T-helper 2 cell treated with Interferon-gamma antibody and Interleukin-4, amounts not matched to agents 5 μg/mL and 100 μg/mL, for 36 hours (primary cell): ENCODE measurements around the gene CYSTM1.

Source experiments
- DNase-seq: peaks from one replicate; pipeline ENCODE4 v3.0.0; 2021; ENCODE audit warnings: low spot score
- H3K27ac Mint-ChIP-seq: one replicate; pipeline ENCODE4 v1.8.0; 2021; ENCODE audit warnings: mild to moderate bottlenecking, mixed read lengths
- H3K27me3 Mint-ChIP-seq: one replicate; pipeline ENCODE4 v1.8.0; 2021; ENCODE audit warnings: low read depth, mixed read lengths
- H3K36me3 Mint-ChIP-seq: one replicate; pipeline ENCODE4 v1.8.0; 2021; ENCODE audit warnings: low read depth, mixed read lengths
- H3K4me1 Mint-ChIP-seq: one replicate; pipeline ENCODE4 v1.8.0; 2021; ENCODE audit warnings: low read depth, mixed read lengths
- H3K4me3 Mint-ChIP-seq: one replicate; pipeline ENCODE4 v1.8.0; 2022; ENCODE audit warnings: mild to moderate bottlenecking, moderate library complexity, mixed read lengths
- H3K9me3 Mint-ChIP-seq: one replicate; pipeline ENCODE4 v1.8.0; 2021; ENCODE audit warnings: mixed read lengths

Gene CYSTM1

GRCh38 chr5:140235791-140236551 lies 61.0 kb downstream of the CYSTM1 start:
- H3K9me3 Mint-ChIP-seq = no peaks in the 10 kb centered on the region
- H3K36me3 Mint-ChIP-seq = no peaks in the 10 kb centered on the region
- peaks cover 9% of the 10 kb centered on the region for H3K27me3 Mint-ChIP-seq

GRCh38 chr5:140236891-140237598 lies 62.1 kb downstream of the CYSTM1 start:
- Mint-ChIP-seq H3K9me3 (no peaks in the 10 kb centered on the region), H3K4me3 (no peak overlapping the region), H3K36me3 (no peaks in the 10 kb centered on the region), H3K4me1 (no peaks in the 10 kb centered on the region), H3K27me3 (peaks cover 3% of the 10 kb centered on the region), H3K27ac (no peak overlapping the region)
- DNase-seq = no peak

More at GRCh38 chr5:140235791-140236551, 61.0 kb downstream of the CYSTM1 start:
- no peak for DNase-seq
- H3K4me3 Mint-ChIP-seq = no peak overlapping the region
- no peaks in the 10 kb centered on the region for H3K4me1 Mint-ChIP-seq
- no peak overlapping the region for H3K27ac Mint-ChIP-seq

- no peak overlapping the region for H3K4me3 Mint-ChIP-seq
- DNase-seq = no peak
- no peak overlapping the region for H3K27ac Mint-ChIP-seq
- H3K27me3 Mint-ChIP-seq = no peaks in the 10 kb centered on the region
- H3K4me1 Mint-ChIP-seq = no peaks in the 10 kb centered on the region
- no peaks in the 10 kb centered on the region for H3K36me3 Mint-ChIP-seq
- H3K9me3 Mint-ChIP-seq = no peaks in the 10 kb centered on the region
Observed at GRCh38 chr5:140238756-140239155, 63.8 kb downstream of the CYSTM1 start.

- Mint-ChIP-seq H3K9me3 (no peaks in the 10 kb centered on the region), H3K4me1 (peaks cover 1% of the 10 kb centered on the region), H3K4me3 (no peak overlapping the region), H3K27me3 (no peaks in the 10 kb centered on the region), H3K36me3 (peaks cover 1% of the 10 kb centered on the region), H3K27ac (no peak overlapping the region)
- no peak for DNase-seq
Observed at GRCh38 chr5:140239461-140239860, 64.5 kb downstream of the CYSTM1 start.

GRCh38 chr5:140239939-140240700 lies 65.1 kb downstream of the CYSTM1 start:
- Mint-ChIP-seq H3K4me3 (no peak overlapping the region), H3K4me1 (peaks cover 7% of the 10 kb centered on the region), H3K27ac (no peak overlapping the region), H3K36me3 (peaks cover 5% of the 10 kb centered on the region), H3K9me3 (no peaks in the 10 kb centered on the region), H3K27me3 (no peaks in the 10 kb centered on the region)
- peak; percentile 36 for DNase-seq

- Mint-ChIP-seq H3K27me3 (no peaks in the 10 kb centered on the region), H3K36me3 (peaks cover 10% of the 10 kb centered on the region), H3K4me1 (peaks cover 12% of the 10 kb centered on the region), H3K9me3 (no peaks in the 10 kb centered on the region), H3K4me3 (no peak overlapping the region), H3K27ac (no peak overlapping the region)
- DNase-seq = no peak
Observed at GRCh38 chr5:140240987-140241706, 66.2 kb downstream of the CYSTM1 start.

- Mint-ChIP-seq H3K4me1 (peaks cover 15% of the 10 kb centered on the region), H3K27me3 (no peaks in the 10 kb centered on the region), H3K27ac (no peak overlapping the region), H3K4me3 (no peak overlapping the region), H3K9me3 (no peaks in the 10 kb centered on the region), H3K36me3 (peaks cover 10% of the 10 kb centered on the region)
- DNase-seq = no peak
Observed at GRCh38 chr5:140242099-140242498, 67.1 kb downstream of the CYSTM1 start.

- peaks cover 10% of the 10 kb centered on the region for H3K36me3 Mint-ChIP-seq
- DNase-seq = no peak
- H3K4me1 Mint-ChIP-seq = peaks cover 15% of the 10 kb centered on the region
- no peak overlapping the region for H3K27ac Mint-ChIP-seq
- H3K9me3 Mint-ChIP-seq = no peaks in the 10 kb centered on the region
- no peaks in the 10 kb centered on the region for H3K27me3 Mint-ChIP-seq
- no peak overlapping the region for H3K4me3 Mint-ChIP-seq
Observed at GRCh38 chr5:140242890-140243585, 68.0 kb downstream of the CYSTM1 start.

- H3K4me3 Mint-ChIP-seq = no peak overlapping the region
- no peak for DNase-seq
- H3K27ac Mint-ChIP-seq = no peak overlapping the region
- H3K9me3 Mint-ChIP-seq = no peaks in the 10 kb centered on the region
- H3K27me3 Mint-ChIP-seq = no peaks in the 10 kb centered on the region
- peaks cover 10% of the 10 kb centered on the region for H3K36me3 Mint-ChIP-seq
- peaks cover 15% of the 10 kb centered on the region for H3K4me1 Mint-ChIP-seq
Observed at GRCh38 chr5:140243706-140244250, 68.8 kb downstream of the CYSTM1 start.

GRCh38 chr5:140244525-140245025 lies 69.6 kb downstream of the CYSTM1 start:
- Mint-ChIP-seq H3K27me3 (no peaks in the 10 kb centered on the region), H3K36me3 (peaks cover 10% of the 10 kb centered on the region), H3K27ac (peak overlapping the region; percentile 43), H3K4me3 (no peak overlapping the region), H3K9me3 (no peaks in the 10 kb centered on the region), H3K4me1 (peaks cover 18% of the 10 kb centered on the region)
- DNase-seq = peak; percentile 73

GRCh38 chr5:140245341-140245740 lies 70.4 kb downstream of the CYSTM1 start:
- H3K36me3 Mint-ChIP-seq = peaks cover 14% of the 10 kb centered on the region
- no peaks in the 10 kb centered on the region for H3K27me3 Mint-ChIP-seq
- DNase-seq = no peak
- peaks cover 24% of the 10 kb centered on the region for H3K4me1 Mint-ChIP-seq
- no peak overlapping the region for H3K4me3 Mint-ChIP-seq
- peak overlapping the region; percentile 70 for H3K27ac Mint-ChIP-seq
- no peaks in the 10 kb centered on the region for H3K9me3 Mint-ChIP-seq

- Mint-ChIP-seq H3K4me1 (peaks cover 28% of the 10 kb centered on the region), H3K27me3 (no peaks in the 10 kb centered on the region), H3K4me3 (no peak overlapping the region), H3K27ac (no peak overlapping the region), H3K9me3 (no peaks in the 10 kb centered on the region), H3K36me3 (peaks cover 14% of the 10 kb centered on the region)
- DNase-seq = no peak
Observed at GRCh38 chr5:140245926-140246325, 70.9 kb downstream of the CYSTM1 start.
